ENCODE data around the gene STX18.

STX18 gene

DNA sequence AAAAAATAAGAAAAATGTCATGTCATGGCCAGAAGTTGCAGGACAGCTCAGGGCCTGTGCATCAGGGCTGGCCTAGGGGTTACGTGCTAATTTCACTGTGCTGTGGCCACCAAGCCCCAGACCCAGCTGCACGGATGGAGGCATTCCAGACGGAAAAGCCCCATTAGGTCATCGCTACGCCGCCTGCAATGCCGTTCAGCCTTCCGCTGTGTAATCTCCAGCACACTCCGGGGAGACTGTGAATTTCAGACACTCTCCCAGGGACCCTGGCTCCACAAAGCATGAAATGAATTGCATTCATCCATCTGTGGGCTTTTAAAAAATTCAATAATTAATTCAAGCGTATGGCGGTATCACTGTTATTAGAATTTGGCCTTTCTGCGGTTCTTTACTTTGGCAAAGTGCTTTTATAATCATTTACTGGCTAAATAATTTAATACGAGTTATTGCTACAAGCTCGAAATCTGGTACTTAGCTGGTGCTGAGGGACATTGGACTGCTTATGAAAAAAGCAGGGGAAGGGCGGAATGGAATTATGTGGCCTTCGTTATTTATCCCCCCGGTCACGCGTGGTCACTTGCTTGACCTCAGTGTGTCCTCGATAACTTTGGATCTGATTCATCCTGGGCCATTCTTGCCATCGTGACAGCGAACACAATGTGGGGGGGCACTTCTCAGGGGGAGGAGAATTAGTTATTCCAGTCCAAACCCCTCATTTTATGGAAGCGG is 164.0 kb downstream of the STX18 start:
- DNase-seq (ENCODE audit: low read depth in 2 of 2) = no peak

- no peak for DNase-seq (ENCODE audit: low read depth in 2 of 2)
These were observed 164.7 kb downstream of the STX18 start for GRCh38 chr4:4377191-4377590.

GRCh38 chr4:4376074-4376473 is 165.8 kb downstream of the STX18 start:
- no peak for DNase-seq (ENCODE audit: low read depth in 2 of 2)

DNA sequence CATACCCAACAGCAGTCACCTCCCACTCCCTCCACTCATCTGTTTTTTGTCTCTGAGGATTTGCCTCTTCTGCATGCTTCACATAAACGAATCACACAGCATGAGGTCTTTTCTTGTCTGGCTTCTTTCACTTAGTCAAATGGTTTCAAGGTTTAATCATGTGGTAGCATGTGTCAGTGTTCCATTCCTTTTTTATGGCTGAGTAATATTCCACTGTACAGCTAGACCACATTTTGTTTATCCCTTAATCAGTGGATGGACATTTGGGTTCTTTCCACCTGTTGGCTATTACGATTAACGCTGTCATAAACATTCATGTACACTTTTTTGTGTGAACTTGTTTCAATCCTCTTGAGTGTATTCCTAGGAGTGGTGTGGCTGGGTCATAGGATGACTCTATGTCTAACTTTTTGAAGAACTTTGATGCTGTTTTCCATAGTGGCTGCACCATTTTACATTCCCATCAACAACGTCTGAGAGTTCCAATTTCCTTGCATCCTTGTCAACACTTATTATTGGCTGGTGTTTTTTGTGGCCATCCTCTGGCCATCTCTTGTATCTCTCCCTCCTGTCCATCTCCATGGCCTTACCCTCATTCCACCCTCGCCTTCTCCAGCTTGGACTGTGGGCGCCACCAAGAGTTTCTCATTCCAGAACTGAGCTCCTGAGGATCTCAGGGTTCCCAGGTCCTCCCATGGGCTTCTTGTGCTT is 167.3 kb downstream of the STX18 start:
- no peak for DNase-seq (ENCODE audit: low read depth in 2 of 2)

Measured in stimulated activated CD4-positive, alpha-beta T cell treated with anti-CD3 and anti-CD28 coated beads, Interleukin-15, amount 100 ng/mL, for 48 hours (primary cell).